ENCODE measurements around the gene SYTL5. TPM values are rescaled to one million over a fixed set of nuclear protein-coding genes. Genes with fewer than 3 reads are reported as not detected.

The SYTL5 gene
- total and polyA plus RNA-seq, 2 of the 4 experiments (the other 2 are of a cell fraction): 0.19 to 0.54 TPM

GRCh38 chrX:38052096-38052495 lies 45.7 kb downstream of the SYTL5 start:
- Histone ChIP-seq H3K9ac (ENCODE audit: low read depth, low read length) (no peak overlapping the region), H2BK15ac (ENCODE audit: low read depth, low read length) (no peak overlapping the region), H3K27me3 (ENCODE audit: control insufficient read depth, insufficient read depth, low read length) (no peaks in the 10 kb centered on the region), H2AFZ (replicated peaks; ENCODE audit: low read length, poor library complexity) (no peak overlapping the region), H4K91ac (ENCODE audit: insufficient read depth, low read depth, low read length) (no peak overlapping the region), H3K4me1 (ENCODE audit: control insufficient read depth, insufficient read depth, low read length) (peaks cover 2% of the 10 kb centered on the region; the same call in 1 of the 2 replicates), H3K79me1 (ENCODE audit: low read depth in 1 of 2, low read length in 2 of 2) (no peaks in the 10 kb centered on the region), H2BK120ac (ENCODE audit: low read depth, low read length) (no peak overlapping the region), H2AK9ac (replicated peaks; ENCODE audit: low read depth, low read length, poor library complexity) (no peak overlapping the region), H3K4me2 (ENCODE audit: low read depth, low read length) (no peak overlapping the region), H3K4me3 (ENCODE audit: insufficient read depth, low read depth, low read length) (no peak overlapping the region), H3K27ac (ENCODE audit: insufficient read depth, low read length) (no peak overlapping the region), H3K14ac (replicated peaks; ENCODE audit: low read depth, low read length) (no peak overlapping the region), H3K56ac (ENCODE audit: extremely low read depth, insufficient read depth, low read length) (no peak overlapping the region), H3K23ac (ENCODE audit: low read depth, low read length) (no peak overlapping the region), H3K9me3 (ENCODE audit: control insufficient read depth, insufficient read depth, low read length) (0 out of 2 replicates have a peak, but pooled peaks cover 2% of the 10 kb centered on the region), H2AK5ac (ENCODE audit: low read depth, low read length) (no peak overlapping the region), H2BK5ac (ENCODE audit: low read depth, low read length, poor library complexity, severe bottlenecking) (no peak overlapping the region), H3K9me1 (ENCODE audit: insufficient read depth, low read length) (0 out of 2 replicates have a peak, but pooled peaks cover 4% of the 10 kb centered on the region), H3K36me3 (ENCODE audit: control insufficient read depth, insufficient read depth, low read length) (no peaks in the 10 kb centered on the region), H3K18ac (ENCODE audit: low read depth, low read length) (no peak overlapping the region), H4K20me1 (ENCODE audit: insufficient read depth, low read length) (no peaks in the 10 kb centered on the region), H2BK20ac (ENCODE audit: low read depth, low read length) (no peak overlapping the region), H4K5ac (ENCODE audit: low read depth, low read length) (no peak overlapping the region), H4K8ac (ENCODE audit: low read depth in 2 of 2, low read length in 2 of 2) (no peak overlapping the region), H3K4ac (ENCODE audit: low read depth, low read length) (no peak overlapping the region)
- POLR2A ChIA-PET (ENCODE audit: unreplicated experiment): no interaction called here
- peak; percentile 86 for ATAC-seq (ENCODE audit: low read depth)
- TF ChIP-seq POLR2A (IDR thresholded peaks at IDR 0.05; ENCODE audit: low read depth, low read length) (no peak), CTCF (conservative IDR thresholded peaks at IDR 0.05; ENCODE audit: low read depth, low read length) (no peak), FOS (IDR thresholded peaks at IDR 0.05; ENCODE audit: low read depth, low read length) (peak; percentile 70), ELK1 (IDR thresholded peaks at IDR 0.05; ENCODE audit: borderline replicate concordance, low read depth, low read length) (no peak), SMC3 (IDR thresholded peaks at IDR 0.05; ENCODE audit: low read depth, low read length) (no peak), MXI1 (IDR thresholded peaks at IDR 0.05; ENCODE audit: borderline replicate concordance, low read depth, low read length) (no peak), NFE2L2 (IDR thresholded peaks at IDR 0.05; ENCODE audit: low read depth, low read length) (peak; percentile 35; the same call in 1 of the 2 replicates), RAD21 (IDR thresholded peaks at IDR 0.05; ENCODE audit: low read length) (no peak), CEBPB (IDR thresholded peaks at IDR 0.05; ENCODE audit: low read depth, low read length) (peak; percentile 94), CHD1 (IDR thresholded peaks at IDR 0.05; ENCODE audit: low read depth, low read length) (no peak), RFX5 (IDR thresholded peaks at IDR 0.05; ENCODE audit: low read depth, low read length) (no peak), RCOR1 (IDR thresholded peaks at IDR 0.05; ENCODE audit: insufficient replicate concordance, low read length) (no peak), MAZ (IDR thresholded peaks at IDR 0.05; ENCODE audit: borderline replicate concordance, low read depth, low read length) (no peak), BHLHE40 (IDR thresholded peaks at IDR 0.05; ENCODE audit: low read depth, low read length) (no peak), USF2 (IDR thresholded peaks at IDR 0.05; ENCODE audit: low read depth, low read length) (no peak), MAFK (IDR thresholded peaks at IDR 0.05; ENCODE audit: low read depth, low read length) (peak; percentile 60; the same call in 1 of the 2 replicates)
- peak; percentile 92 for DNase-seq
- no CpG with 5 or more reads among the region's 1 CpG for WGBS, 2 experiments (ENCODE audit: extremely low coverage in 2 of 2, insufficient read length in 1 of 2)
- dilution Hi-C loops (cut with HindIII; ENCODE audit: low sequenced_read_pairs, unreplicated experiment): no loop called here
- CTCF ChIA-PET: interaction anchor here (1.0 kb wide), 1 partner anchor 227 kb away, joined by 3 read pairs; no protein-coding TSS in a partner anchor
- BruUV-seq (replicated peaks): no TSS peak
- in situ Hi-C loops (cut with MboI; ENCODE audit: low sequenced_read_pairs): no loop called here
- intact Hi-C loops (cut with micrococcal nuclease): no loop called here

All from IMR-90 (cell line).